ENCODE measurements around the gene ALCAM. TPM values are rescaled to one million over a fixed set of nuclear protein-coding genes. Genes with fewer than 3 reads are reported as not detected.

Gene ALCAM
- total and polyA plus RNA-seq, 2 of the 8 experiments (the other 6 are each of a cell fraction or from before 2014, with no cell fraction given) = 10.8 to 33.0 TPM

DNA sequence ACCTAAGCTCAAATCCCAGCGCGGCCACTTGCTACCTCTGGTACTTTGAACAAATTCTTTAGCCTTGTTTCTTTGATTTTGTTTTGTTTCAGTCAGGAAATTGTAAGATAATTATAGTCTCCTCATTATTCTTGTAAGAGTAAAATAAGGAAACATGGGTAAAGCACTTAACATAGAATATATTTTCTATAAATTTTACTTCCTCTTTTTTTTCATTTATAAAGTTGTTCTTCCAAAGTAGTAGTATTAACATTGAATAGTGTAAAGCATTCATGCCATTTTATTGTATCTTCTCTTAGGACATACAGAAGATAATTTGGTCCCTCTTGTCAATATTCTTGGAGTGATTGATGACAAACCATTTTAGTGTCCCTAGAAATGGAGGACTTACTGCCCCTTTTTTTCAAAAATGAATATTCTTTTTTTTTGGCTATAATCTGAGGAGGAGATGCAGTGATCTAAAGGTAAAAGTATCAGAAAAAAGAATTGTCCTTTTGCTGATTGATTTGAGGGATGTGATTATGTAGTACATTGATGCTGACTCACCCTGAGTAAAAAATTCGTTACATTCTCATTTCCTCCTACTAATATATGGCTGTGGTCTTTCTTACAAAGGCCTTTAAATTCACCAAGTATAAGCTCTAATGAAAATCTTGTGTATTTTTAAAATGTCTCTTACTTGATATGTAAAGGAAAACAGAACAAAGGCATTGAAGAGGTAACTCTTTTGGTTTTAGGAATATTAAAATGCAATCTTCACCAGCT is 51.0 kb downstream of the ALCAM start:
- Histone ChIP-seq H3K27ac (ENCODE audit: low read depth, low read length) (no peak overlapping the region), H3K79me2 (ENCODE audit: control insufficient read depth in 1 of 2, insufficient read depth in 2 of 2, low read length in 2 of 2) (peaks cover 0 to 4% of the 10 kb centered on the region in 2 experiments; a peak in 2 of 4 replicates), H3K23me2 (ENCODE audit: low read depth, low read length) (no peaks in the 10 kb centered on the region), H3K9ac (replicated peaks in 1 of 4; ENCODE audit: extremely low read depth in 1 of 4, low read depth in 3 of 4, low read length in 3 of 4) (no peak overlapping the region), H3K23ac (ENCODE audit: insufficient read length) (no peak overlapping the region), H3K4me1 (replicated peaks in 1 of 4; ENCODE audit: control insufficient read depth in 3 of 4, insufficient read depth in 4 of 4, low read length in 3 of 4) (no peaks in the 10 kb centered on the region), H4K20me1 (replicated peaks in 1 of 2; ENCODE audit: control insufficient read depth in 1 of 2, insufficient read depth in 2 of 2, low read length in 2 of 2) (no peaks in the 10 kb centered on the region), H2BK120ac (replicated peaks; ENCODE audit: low read depth, low read length) (no peak overlapping the region), H3K14ac (ENCODE audit: insufficient read length) (no peak overlapping the region), H3K9me3 (ENCODE audit: insufficient read depth in 2 of 2, low read depth in 1 of 2, low read length in 1 of 2) (no peaks in the 10 kb centered on the region), H4K5ac (ENCODE audit: insufficient read length, low read depth, low read length) (no peak overlapping the region), H3K36me3 (ENCODE audit: control insufficient read depth in 2 of 4, insufficient read depth in 4 of 4, low read length in 3 of 4) (no peaks in the 10 kb centered on the region), H2BK15ac (ENCODE audit: low read length) (no peak overlapping the region), H4K8ac (ENCODE audit: extremely low read depth, insufficient read depth, low read length) (no peak overlapping the region), H3K56ac (replicated peaks; ENCODE audit: insufficient read length, low read depth, low read length) (no peak overlapping the region), H3K27me3 (replicated peaks in 1 of 4; ENCODE audit: control insufficient read depth in 3 of 4, extremely low read depth in 1 of 4, insufficient read depth in 3 of 4, low read length in 3 of 4) (no peaks in the 10 kb centered on the region), H3K4ac (replicated peaks; ENCODE audit: insufficient read length, low read depth, low read length) (no peak overlapping the region), H2AFZ (ENCODE audit: low read length) (no peak overlapping the region), H2BK12ac (ENCODE audit: low read depth, low read length) (no peak overlapping the region), H3K4me3 (ENCODE audit: extremely low read depth in 1 of 4, insufficient read depth in 2 of 4, low read depth in 3 of 4, low read length in 4 of 4) (no peak overlapping the region), H4K91ac (replicated peaks; ENCODE audit: insufficient read length, low read length) (no peak overlapping the region), H3K79me1 (ENCODE audit: low read depth, low read length) (0 out of 2 replicates have a peak, but pooled peaks cover 2% of the 10 kb centered on the region), H3K4me2 (ENCODE audit: insufficient read depth in 1 of 2, low read depth in 2 of 2, low read length in 2 of 2) (no peak overlapping the region), H2BK5ac (ENCODE audit: low read depth, low read length) (no peak overlapping the region), H3K18ac (ENCODE audit: extremely low read depth, low read length) (no peak overlapping the region), H2BK20ac (ENCODE audit: low read length) (no peak overlapping the region), H2AK5ac (ENCODE audit: low read depth, low read length) (no peak overlapping the region)
- DNase-seq (ENCODE audit: low read depth in 1 of 2, low spot score in 2 of 2) (no peak), FAIRE-seq (no peak)
- 89% methylated on average over 3 of the region's 3 CpGs; no CpG with 5 or more reads in 1 of the 2 experiments for WGBS, 2 experiments (ENCODE audit: extremely low coverage in 1 of 2, insufficient coverage in 1 of 2, insufficient read length in 1 of 2, insufficient replicate concordance in 2 of 2, low coverage in 1 of 2, low lambda C conversion rate in 2 of 2, missing lambda C conversion rate in 1 of 2)
- CTCF ChIA-PET (ENCODE audit: partially characterized antibody) = no interaction called here
- POLR2A ChIA-PET (ENCODE audit: partially characterized antibody) = interaction anchor here (0.6 kb wide), 1 partner anchor 10 kb away, joined by 3 read pairs; no protein-coding TSS in a partner anchor
- no peak for TF ChIP-seq POLR2A (IDR thresholded peaks at IDR 0.05; ENCODE audit: control extremely low read depth in 1 of 2, low read depth in 2 of 2, low read length in 2 of 2)
- TF ChIP-seq, protein P1, sequence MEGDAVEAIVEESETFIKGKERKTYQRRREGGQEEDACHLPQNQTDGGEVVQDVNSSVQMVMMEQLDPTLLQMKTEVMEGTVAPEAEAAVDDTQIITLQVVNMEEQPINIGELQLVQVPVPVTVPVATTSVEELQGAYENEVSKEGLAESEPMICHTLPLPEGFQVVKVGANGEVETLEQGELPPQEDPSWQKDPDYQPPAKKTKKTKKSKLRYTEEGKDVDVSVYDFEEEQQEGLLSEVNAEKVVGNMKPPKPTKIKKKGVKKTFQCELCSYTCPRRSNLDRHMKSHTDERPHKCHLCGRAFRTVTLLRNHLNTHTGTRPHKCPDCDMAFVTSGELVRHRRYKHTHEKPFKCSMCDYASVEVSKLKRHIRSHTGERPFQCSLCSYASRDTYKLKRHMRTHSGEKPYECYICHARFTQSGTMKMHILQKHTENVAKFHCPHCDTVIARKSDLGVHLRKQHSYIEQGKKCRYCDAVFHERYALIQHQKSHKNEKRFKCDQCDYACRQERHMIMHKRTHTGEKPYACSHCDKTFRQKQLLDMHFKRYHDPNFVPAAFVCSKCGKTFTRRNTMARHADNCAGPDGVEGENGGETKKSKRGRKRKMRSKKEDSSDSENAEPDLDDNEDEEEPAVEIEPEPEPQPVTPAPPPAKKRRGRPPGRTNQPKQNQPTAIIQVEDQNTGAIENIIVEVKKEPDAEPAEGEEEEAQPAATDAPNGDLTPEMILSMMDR (IDR thresholded peaks at IDR 0.05; ENCODE audit: control extremely low read depth in 1 of 3, insufficient read depth in 1 of 3, low read depth in 1 of 3, low read length in 3 of 3) = no peak
- no peak for TF ChIP-seq CBX5 (IDR thresholded peaks at IDR 0.05; ENCODE audit: low read depth, low read length)
- TF ChIP-seq SIX5 (IDR thresholded peaks at IDR 0.05; ENCODE audit: low read depth, low read length) = no peak
- no peak for TF ChIP-seq EZH2 (IDR thresholded peaks at IDR 0.05; ENCODE audit: low read depth, low read length, severe bottlenecking)
- no peak for TF ChIP-seq KDM1A (IDR thresholded peaks at IDR 0.05; ENCODE audit: borderline replicate concordance, low read length)
- no peak for TF ChIP-seq TAF7 (optimal IDR thresholded peaks at IDR 0.05; ENCODE audit: borderline replicate concordance, low read depth, low read length)
- TF ChIP-seq GTF2F1 (IDR thresholded peaks at IDR 0.05; ENCODE audit: borderline replicate concordance, low read depth, low read length) = no peak
- TF ChIP-seq CREB1 (IDR thresholded peaks at IDR 0.05) = no peak
- no peak for TF ChIP-seq BRCA1 (IDR thresholded peaks at IDR 0.05; ENCODE audit: low read depth, low read length)
- no peak for TF ChIP-seq TCF12 (IDR thresholded peaks at IDR 0.05; ENCODE audit: low read depth, low read length)

Data from H1 (cell line).